HL-60 (cell line): ENCODE results near the gene NAIF1.

Experiments used
- DNase-seq, 2 experiments: peaks; one replicate each; pipeline ENCODE4 v3.0.0-alpha.2; 2010 to 2020; ENCODE audit warnings: low read depth in 1 of 2, low spot score in 1 of 2
- H3K27ac ChIP-seq: fragments of 250-450 bp; sonication (Bioruptor Pico); replicated peaks from 2 replicates; pipeline ENCODE4 v1.5.1; 2020; ENCODE audit warnings: mild to moderate bottlenecking, moderate library complexity
- H3K27me3 ChIP-seq: fragments of 250-450 bp; sonication (Bioruptor Pico); 2 replicates; pipeline ENCODE4 v1.5.1; 2021; ENCODE audit warnings: mild to moderate bottlenecking, moderate library complexity; ENCODE audit not compliant: insufficient read depth, poor library complexity, severe bottlenecking
- H3K4me3 ChIP-seq: replicated peaks from 2 replicates; pipeline ENCODE4 v1.5.1; 2011; ENCODE audit warnings: mild to moderate bottlenecking, control low read depth, low read length; ENCODE audit not compliant: insufficient read depth
- CTCF ChIP-seq: IDR thresholded peaks from one replicate; pipeline ENCODE4 v1.5.1; 2011; ENCODE audit warnings: low read length, control low read depth, inconsistent platforms; ENCODE audit not compliant: insufficient read depth
- GABPA ChIP-seq: IDR thresholded peaks from 2 replicates; pipeline ENCODE4 v1.6.1; 2012; ENCODE audit warnings: low read depth
- POLR2AphosphoS5 ChIP-seq: IDR thresholded peaks from 2 replicates; pipeline ENCODE4 v1.6.1; 2012; ENCODE audit warnings: low read depth
- REST ChIP-seq: IDR thresholded peaks from 2 replicates; pipeline ENCODE4 v1.6.1; 2012; ENCODE audit warnings: low read depth; ENCODE audit not compliant: insufficient replicate concordance
- SPI1 ChIP-seq: IDR thresholded peaks from 2 replicates; pipeline ENCODE4 v1.6.1; 2012; ENCODE audit warnings: low read depth, mild to moderate bottlenecking, borderline replicate concordance

Gene NAIF1

GRCh38 chr9:128091144-128091543 lies 24.0 kb upstream of the NAIF1 start:
- no peak for DNase-seq
- Histone ChIP-seq H3K27me3 (no peaks in the 10 kb centered on the region), H3K4me3 (no peak overlapping the region), H3K27ac (no peak overlapping the region)
- no peak for TF ChIP-seq REST
- no peak for TF ChIP-seq CTCF
- TF ChIP-seq GABPA = no peak
- TF ChIP-seq SPI1 = no peak
- no peak for TF ChIP-seq POLR2AphosphoS5

- no peak for DNase-seq
- TF ChIP-seq SPI1 (no peak), POLR2AphosphoS5 (no peak)
- H3K4me3 ChIP-seq = no peak overlapping the region
- H3K27me3 ChIP-seq = no peaks in the 10 kb centered on the region
- H3K27ac ChIP-seq = no peak overlapping the region
These were observed 22.2 kb upstream of the NAIF1 start for GRCh38 chr9:128089299-128089698.

- no peak overlapping the region for H3K4me3 ChIP-seq
- DNase-seq = no peak
- TF ChIP-seq REST = no peak
- no peak for TF ChIP-seq GABPA
- TF ChIP-seq SPI1 = no peak
- TF ChIP-seq POLR2AphosphoS5 = no peak
- TF ChIP-seq CTCF = no peak
- H3K27ac ChIP-seq = no peak overlapping the region
- no peaks in the 10 kb centered on the region for H3K27me3 ChIP-seq
These were observed 21.3 kb upstream of the NAIF1 start for GRCh38 chr9:128088253-128088945.

GRCh38 chr9:128087262-128087661 lies 20.1 kb upstream of the NAIF1 start:
- Histone ChIP-seq H3K27ac (no peak overlapping the region), H3K27me3 (no peaks in the 10 kb centered on the region), H3K4me3 (no peak overlapping the region)
- DNase-seq = no peak
- no peak for TF ChIP-seq POLR2AphosphoS5
- TF ChIP-seq GABPA = no peak
- TF ChIP-seq REST = no peak
